Tibial artery (tissue), 4 donors: Measurements from ENCODE around the gene TMEM208.

Source experiments
- DNase-seq, 2 donors: peaks; one replicate each; pipeline ENCODE4 v3.0.0-alpha.2; 2019
- H3K27ac ChIP-seq, 2 donors: fragments of 200-600 bp; sonication (generic) in 1 of 2; 1 replicate in 1 of 2; 2 replicates in 1 of 2; pipeline ENCODE4 v1.5.1; 2018 to 2019; ENCODE audit warnings: mild to moderate bottlenecking in 1 of 2
- H3K27me3 ChIP-seq, 2 donors: fragments of 200-600 bp; sonication (generic) in 1 of 2; one replicate each; pipeline versions ENCODE4 v1.5.1 to v1.6.0; 2016 to 2019
- H3K36me3 ChIP-seq, 3 donors: fragments of 200-600 bp; sonication (generic) in 2 of 3; one replicate each; pipeline ENCODE4 v1.5.1; 2016 to 2019; ENCODE audit warnings: mild to moderate bottlenecking in 2 of 3
- H3K4me1 ChIP-seq, 4 donors: fragments of 200-600 bp; sonication (generic) in 2 of 4; 1 replicate in 3 of 4; 2 replicates in 1 of 4; pipeline ENCODE4 v1.5.1; 2016 to 2019
- H3K4me3 ChIP-seq, 2 donors: fragments of 200-600 bp; sonication (generic) in 1 of 2; 1 replicate in 1 of 2; 2 replicates in 1 of 2; pipeline ENCODE4 v1.5.1; 2018 to 2019; ENCODE audit warnings: mild to moderate bottlenecking in 2 of 2
- H3K9me3 ChIP-seq, 3 donors: fragments of 200-600 bp; sonication (generic) in 1 of 3; one replicate each; pipeline ENCODE4 v1.5.1; 2016 to 2019
- CTCF ChIP-seq, 2 experiments: fragments of 200-600 bp in 1 of 2; fragments of 450-650 bp in 1 of 2; IDR thresholded peaks; one replicate each; pipeline ENCODE4 v1.5.1; 2017 to 2019; ENCODE audit warnings: antibody characterized with exemption in 2 of 2, mild to moderate bottlenecking in 1 of 2, moderate library complexity in 1 of 2
- intact Hi-C: fragments of 100-400 bp; cut with DNase I; formaldehyde crosslinking; loops from one replicate; pipeline ENCODE4 v1.15.0; 2023; ENCODE audit warnings: low total_unique reads

TMEM208 gene

GRCh38 chr16:67193536-67193935, 33.4 kb upstream of the TMEM208 start:
- Histone ChIP-seq H3K27me3 (no peaks in the 10 kb centered on the region), H3K4me3 (peak overlapping the region; percentile 68 to 87), H3K36me3 (peaks cover 41 to 56% (median 46%) of the 10 kb centered on the region in 3 donors), H3K4me1 (peaks cover 12 to 35% (median 25%) of the 10 kb centered on the region in 4 donors), H3K9me3 (no peaks in the 10 kb centered on the region), H3K27ac (peak overlapping the region in 1 of 2 donors; percentile 75)
- no peak for DNase-seq
- intact Hi-C loops, result no loop called here
- no peak for TF ChIP-seq CTCF (IDR thresholded peaks at IDR 0.05)

GRCh38 chr16:67194260-67194659, 32.7 kb upstream of the TMEM208 start:
- H3K4me3 ChIP-seq, result no peak overlapping the region
- peaks cover 12 to 42% (median 25%) of the 10 kb centered on the region in 4 donors for H3K4me1 ChIP-seq
- no peak for TF ChIP-seq CTCF (IDR thresholded peaks at IDR 0.05)
- H3K27me3 ChIP-seq, result no peaks in the 10 kb centered on the region
- H3K36me3 ChIP-seq, result peaks cover 41 to 57% (median 46%) of the 10 kb centered on the region in 3 donors
- intact Hi-C loops, result no loop called here
- H3K9me3 ChIP-seq, result no peaks in the 10 kb centered on the region
- no peak for DNase-seq
- no peak overlapping the region for H3K27ac ChIP-seq

GRCh38 chr16:67195676-67196075, 31.3 kb upstream of the TMEM208 start:
- peaks cover 12 to 49% (median 25%) of the 10 kb centered on the region in 4 donors for H3K4me1 ChIP-seq
- no peak overlapping the region for H3K4me3 ChIP-seq
- no peaks in the 10 kb centered on the region for H3K27me3 ChIP-seq
- no peaks in the 10 kb centered on the region for H3K9me3 ChIP-seq
- intact Hi-C loops, result no loop called here
- no peak for TF ChIP-seq CTCF (IDR thresholded peaks at IDR 0.05)
- no peak overlapping the region for H3K27ac ChIP-seq
- no peak for DNase-seq
- peaks cover 41 to 59% (median 46%) of the 10 kb centered on the region in 3 donors for H3K36me3 ChIP-seq

- no peaks in the 10 kb centered on the region for H3K27me3 ChIP-seq
- no peaks in the 10 kb centered on the region for H3K9me3 ChIP-seq
- no peak overlapping the region for H3K4me3 ChIP-seq
- no peak for DNase-seq
- peaks cover 41 to 71% (median 51%) of the 10 kb centered on the region in 3 donors for H3K36me3 ChIP-seq
- H3K27ac ChIP-seq, result no peak overlapping the region
- peaks cover 12 to 43% (median 19%) of the 10 kb centered on the region in 4 donors for H3K4me1 ChIP-seq
- intact Hi-C loops, result no loop called here
- TF ChIP-seq CTCF (IDR thresholded peaks at IDR 0.05), result no peak
These were observed 30.0 kb upstream of the TMEM208 start for GRCh38 chr16:67196881-67197280.

- DNase-seq, result no peak
- Histone ChIP-seq H3K4me3 (no peak overlapping the region), H3K27ac (no peak overlapping the region), H3K27me3 (no peaks in the 10 kb centered on the region), H3K36me3 (peaks cover 41 to 80% (median 59%) of the 10 kb centered on the region in 3 donors), H3K4me1 (peaks cover 8 to 39% (median 16%) of the 10 kb centered on the region in 4 donors), H3K9me3 (no peaks in the 10 kb centered on the region)
- intact Hi-C loops, result no loop called here
- TF ChIP-seq CTCF (IDR thresholded peaks at IDR 0.05), result no peak
These were observed 29.2 kb upstream of the TMEM208 start for GRCh38 chr16:67197704-67198103.
